ENCODE data around the gene CTSD.
A peak's percentile ranks its signal among the peaks of the same experiment; 100 is the strongest.

Gene CTSD

DNA sequence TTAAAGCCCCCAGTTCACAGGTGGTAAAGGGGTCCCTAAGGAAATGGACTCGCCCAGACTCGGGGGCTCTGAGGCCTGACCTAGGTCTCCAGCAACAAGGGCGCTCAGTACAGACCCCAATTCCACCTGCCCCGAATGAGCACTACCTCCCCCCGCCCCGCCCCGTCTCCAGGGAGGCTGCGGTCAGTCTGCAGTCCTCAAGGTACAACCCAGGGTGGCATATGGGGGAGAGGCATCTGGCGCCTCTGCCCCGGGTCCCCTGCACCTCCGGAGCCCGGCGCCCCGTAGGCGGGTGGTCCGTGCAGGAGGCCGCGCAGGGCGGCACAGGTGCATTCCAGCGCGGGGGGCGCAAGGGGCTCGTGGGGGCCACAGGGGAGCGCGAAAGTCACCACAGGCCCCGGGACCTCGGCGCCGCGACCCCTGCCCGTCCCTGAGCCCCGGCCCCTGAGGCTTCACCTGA lies 361 bp downstream of the CTSD start:
- TF ChIP-seq, protein P1, sequence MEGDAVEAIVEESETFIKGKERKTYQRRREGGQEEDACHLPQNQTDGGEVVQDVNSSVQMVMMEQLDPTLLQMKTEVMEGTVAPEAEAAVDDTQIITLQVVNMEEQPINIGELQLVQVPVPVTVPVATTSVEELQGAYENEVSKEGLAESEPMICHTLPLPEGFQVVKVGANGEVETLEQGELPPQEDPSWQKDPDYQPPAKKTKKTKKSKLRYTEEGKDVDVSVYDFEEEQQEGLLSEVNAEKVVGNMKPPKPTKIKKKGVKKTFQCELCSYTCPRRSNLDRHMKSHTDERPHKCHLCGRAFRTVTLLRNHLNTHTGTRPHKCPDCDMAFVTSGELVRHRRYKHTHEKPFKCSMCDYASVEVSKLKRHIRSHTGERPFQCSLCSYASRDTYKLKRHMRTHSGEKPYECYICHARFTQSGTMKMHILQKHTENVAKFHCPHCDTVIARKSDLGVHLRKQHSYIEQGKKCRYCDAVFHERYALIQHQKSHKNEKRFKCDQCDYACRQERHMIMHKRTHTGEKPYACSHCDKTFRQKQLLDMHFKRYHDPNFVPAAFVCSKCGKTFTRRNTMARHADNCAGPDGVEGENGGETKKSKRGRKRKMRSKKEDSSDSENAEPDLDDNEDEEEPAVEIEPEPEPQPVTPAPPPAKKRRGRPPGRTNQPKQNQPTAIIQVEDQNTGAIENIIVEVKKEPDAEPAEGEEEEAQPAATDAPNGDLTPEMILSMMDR (conservative IDR thresholded peaks at IDR 0.05) = no peak
- H3K27ac ChIP-seq = peak overlapping the region; percentile 86

DNA sequence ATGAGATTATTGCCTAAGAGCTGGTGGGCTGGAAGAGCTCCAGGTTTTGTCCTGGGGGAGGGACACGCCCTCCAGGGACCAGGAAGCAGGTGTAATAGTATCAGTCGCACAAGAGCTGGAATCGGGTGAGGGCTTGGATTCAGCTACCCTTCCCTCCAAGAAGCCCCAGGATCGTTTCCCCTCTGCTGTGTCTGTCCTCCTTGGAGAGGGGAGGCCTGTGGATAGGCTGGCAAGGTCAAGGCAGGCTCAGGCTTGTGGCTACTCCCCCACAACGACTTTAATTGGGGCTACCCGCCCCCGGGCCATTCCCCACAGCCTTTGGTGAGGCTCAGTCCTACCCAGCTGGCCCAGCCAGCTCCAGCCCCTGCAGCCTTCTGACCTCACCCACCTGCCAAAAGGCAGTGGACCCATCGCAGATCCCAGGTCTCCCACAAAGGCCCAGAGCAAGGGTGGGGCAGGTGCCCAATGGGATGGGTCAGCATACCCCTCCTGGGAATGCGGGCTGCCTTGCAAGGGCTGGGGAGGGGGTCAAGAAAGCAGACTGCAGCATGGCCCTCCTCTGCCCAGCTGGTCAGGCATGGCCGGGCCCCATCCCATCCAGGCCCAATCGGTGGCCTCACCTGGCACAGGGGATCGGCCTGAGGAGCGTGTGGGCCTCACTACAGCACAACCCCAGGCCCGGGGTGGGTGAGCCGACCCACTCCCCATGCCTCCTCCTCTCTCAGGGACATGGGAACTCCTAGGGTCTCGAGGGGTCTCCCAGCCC lies 1.0 kb downstream of the CTSD start:
- peak overlapping the region; percentile 86 for H3K27ac ChIP-seq
- TF ChIP-seq, protein P1 (conservative IDR thresholded peaks at IDR 0.05) = no peak

DNA sequence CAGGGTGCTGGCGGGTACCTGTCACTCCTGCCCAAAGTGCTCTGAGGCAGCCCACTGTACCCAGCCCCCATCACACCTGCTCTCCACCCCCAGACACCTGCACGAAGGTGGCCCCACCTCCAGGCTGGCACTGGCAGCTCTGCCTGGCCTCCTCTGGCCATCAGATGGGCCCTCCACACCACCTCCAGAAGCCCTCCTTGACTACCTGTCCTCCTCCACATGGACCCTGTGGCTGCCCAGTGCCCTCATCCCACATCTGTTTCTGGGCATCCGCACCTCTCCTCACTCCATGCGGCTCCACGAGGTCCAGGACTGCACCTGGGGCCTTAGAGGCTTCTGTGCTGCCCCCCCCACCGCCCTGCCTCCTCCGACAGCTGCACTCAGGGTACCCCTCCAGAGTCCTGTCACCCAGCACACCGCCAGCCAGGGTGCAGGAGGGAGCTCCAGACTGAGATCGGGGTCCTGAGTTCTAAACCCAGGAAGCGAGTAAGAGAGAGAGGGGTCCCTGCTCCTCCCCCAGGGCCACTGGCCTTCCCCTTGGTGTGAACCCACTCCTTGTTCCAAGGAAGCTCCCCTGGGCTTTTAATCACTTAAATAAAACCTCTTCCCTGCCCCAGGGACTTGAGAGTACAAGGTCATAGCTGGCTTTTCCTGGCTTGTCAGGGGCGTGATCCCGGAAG lies 1.7 kb downstream of the CTSD start:
- peak overlapping the region; percentile 86; the same call in 1 of the 2 replicates for H3K27ac ChIP-seq
- TF ChIP-seq, protein P1 (conservative IDR thresholded peaks at IDR 0.05) = no peak

DNA sequence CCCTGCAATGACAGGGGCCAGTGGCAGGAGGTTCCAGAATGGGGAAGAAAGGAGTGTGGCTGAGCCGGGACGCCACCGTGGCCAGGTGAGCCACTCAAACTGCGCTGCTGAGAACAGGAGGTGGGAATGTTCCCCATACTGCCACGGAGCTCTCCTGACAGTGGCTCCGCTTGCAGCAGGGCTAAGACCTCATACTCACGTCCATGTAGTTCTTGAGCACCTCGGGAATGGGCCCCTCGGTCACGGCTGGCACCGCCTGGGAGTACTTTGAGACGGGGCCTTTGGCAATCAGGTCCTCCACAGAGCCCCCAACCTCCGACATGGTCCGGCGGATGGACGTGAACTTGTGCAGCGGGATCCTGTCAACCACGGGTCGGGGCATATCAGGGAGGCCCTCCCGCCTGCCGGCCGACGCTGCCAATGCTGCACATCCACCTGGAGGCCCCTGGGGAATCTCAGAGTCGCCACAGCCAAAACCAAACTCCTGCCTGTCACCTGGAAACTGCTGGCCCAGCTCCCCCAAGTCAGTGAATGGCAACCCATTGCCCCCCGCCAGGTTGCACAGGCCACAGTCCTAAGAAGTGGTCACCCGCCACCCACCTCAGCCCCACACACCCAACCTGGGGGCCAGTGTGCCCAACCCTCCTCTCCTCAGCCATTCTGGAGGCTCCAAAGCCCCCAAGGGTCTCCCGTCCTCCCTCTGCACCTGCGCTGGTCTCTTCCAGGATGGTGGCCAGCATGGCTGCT lies 2.4 kb downstream of the CTSD start:
- TF ChIP-seq, protein P1 (conservative IDR thresholded peaks at IDR 0.05) = no peak
- H3K27ac ChIP-seq = no peak overlapping the region

DNA sequence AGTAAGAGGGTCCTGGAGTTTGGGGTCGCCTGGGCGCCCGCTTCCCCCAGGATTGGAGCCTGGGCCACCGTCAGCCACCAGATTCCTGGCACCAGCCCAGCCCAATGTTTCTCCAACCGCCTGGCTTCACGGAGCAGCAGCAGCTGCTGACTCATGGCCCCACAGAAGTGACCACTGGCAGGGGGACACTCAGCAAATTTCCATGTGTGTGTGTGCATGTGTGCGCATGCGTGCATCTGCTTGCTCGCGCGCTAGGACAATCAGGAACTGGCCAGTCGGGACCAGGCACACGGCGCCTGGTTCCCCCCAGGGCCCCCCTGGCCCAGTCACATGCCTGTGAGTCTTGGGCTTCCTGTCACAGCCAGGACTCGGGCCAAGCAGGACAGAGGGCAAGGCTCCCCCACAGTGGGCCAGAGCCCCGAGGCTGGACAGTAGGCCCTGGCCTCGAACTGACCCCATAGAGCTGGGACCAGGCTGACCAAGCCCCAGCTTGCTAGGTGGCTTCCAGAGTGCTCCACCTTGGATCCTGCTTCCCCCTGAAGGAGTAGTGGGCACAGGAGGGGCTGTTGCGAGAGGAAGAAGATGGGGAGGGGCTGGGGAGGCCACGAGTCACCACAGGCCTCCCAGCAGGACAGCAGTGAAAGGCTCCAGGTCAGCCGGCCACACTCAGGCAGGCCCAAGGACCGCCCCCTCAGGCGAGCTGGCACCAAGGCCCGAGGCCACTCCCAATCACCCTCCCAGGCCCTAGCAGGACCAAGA lies 3.2 kb downstream of the CTSD start:
- TF ChIP-seq, protein P1 (conservative IDR thresholded peaks at IDR 0.05) = no peak
- no peak overlapping the region for H3K27ac ChIP-seq

DNA sequence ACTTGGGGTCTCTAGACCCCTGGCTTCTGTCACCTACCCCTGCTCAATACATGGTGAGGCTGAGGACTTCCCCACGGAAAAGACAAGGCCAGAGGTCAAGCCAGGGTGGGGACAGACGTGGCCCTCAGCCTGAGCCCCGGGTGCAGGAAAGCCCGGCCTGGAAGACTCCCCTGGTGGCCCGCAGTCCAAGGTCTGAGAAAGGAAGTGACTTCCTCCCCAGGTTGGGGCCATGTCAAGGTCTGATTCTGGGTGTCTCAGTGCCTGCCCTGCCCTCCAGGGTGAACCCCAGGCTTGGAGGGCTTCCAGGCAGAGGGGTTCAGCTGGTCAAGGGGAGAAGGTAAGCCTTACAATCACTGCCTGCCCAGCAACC lies 3.9 kb downstream of the CTSD start:
- TF ChIP-seq, protein P1 (conservative IDR thresholded peaks at IDR 0.05) = no peak
- H3K27ac ChIP-seq = no peak overlapping the region
